T-helper 2 cell (primary cell): ENCODE results near the gene C3orf49.
A peak's percentile ranks its signal among the peaks of the same experiment; 100 is the strongest.

Experiments
- DNase-seq, 5 experiments: peaks; one replicate each; pipeline versions ENCODE4 v3.0.0 to v3.0.0-alpha.2; 2012 to 2022
- total RNA-seq, 2 donors: gene quantifications; one replicate each; lab custom pipeline; 2026; lab: John Stamatoyannopoulos, UW

C3orf49 gene
- total RNA-seq: 0 reads per million in 2 donors

GRCh38 chr3:63819151-63819398 lies at the start of gene C3orf49:
C3orf49 (plus strand) TSS chr3:63819299; CDS start chr3:63819472, 173 bp downstream.
- no peak for DNase-seq

- DNase-seq: no peak
Measured at GRCh38 chr3:63774781-63775180, 44.3 kb upstream of the C3orf49 start.

DNA sequence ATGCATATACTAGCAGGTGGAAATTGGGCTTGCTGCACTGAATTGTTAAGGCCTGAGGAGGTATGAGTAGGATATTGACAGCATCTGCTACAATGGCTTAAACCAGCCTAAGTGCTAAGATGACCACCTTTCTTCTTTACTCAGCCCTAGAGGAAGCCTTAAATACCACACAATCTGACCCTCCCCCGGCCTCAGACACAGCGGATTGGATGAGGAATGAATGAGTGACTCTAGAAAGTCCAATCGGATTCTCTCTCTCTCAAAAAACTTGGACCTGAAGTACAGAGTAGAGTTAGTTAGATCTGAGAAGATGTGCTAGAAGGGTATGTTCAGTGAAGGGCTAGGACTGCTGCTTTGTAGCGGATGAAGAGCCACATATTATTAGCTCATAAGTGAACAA lies 39.9 kb upstream of the C3orf49 start:
- no peak for DNase-seq

DNA sequence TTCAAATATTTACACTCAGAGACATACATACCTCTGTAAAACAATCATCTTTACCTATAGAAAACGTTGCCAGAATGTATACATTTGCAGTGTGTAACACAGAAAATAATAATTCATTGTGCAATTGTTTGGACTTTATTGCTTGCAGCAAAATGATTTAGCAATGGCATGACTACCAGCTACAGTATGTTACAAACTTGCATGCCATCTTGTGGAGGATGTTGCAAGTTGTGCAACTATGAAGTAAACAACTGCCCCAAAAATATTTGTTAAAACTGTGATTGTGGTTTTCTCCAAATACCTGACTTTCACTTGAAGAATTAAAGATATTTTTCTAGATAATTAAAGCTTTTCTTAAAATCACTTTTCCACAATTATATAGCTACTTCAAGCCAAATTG lies 27.1 kb upstream of the C3orf49 start:
- DNase-seq: no peak

DNA sequence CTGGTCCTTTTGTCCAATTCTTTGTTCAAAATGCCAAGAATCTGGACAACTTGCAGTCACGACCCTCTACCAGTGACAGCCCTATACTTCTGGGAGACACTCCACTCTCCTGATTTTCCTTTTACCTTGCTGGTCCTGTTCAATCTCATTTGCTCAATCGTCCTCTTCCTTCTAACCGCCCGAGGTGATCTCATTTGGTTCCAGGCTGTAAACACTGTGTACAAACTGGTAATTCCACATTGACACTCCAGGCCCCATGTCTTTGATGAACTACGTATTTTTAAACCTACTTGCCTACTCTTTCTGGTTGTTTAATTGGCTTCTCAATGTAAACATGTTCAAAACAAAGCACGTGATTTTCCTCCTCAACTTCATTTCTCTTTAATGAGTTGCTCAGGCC lies 23.7 kb upstream of the C3orf49 start:
- DNase-seq: no peak

- no peak for DNase-seq
Measured at GRCh38 chr3:63798544-63798943, 20.6 kb upstream of the C3orf49 start.

DNA sequence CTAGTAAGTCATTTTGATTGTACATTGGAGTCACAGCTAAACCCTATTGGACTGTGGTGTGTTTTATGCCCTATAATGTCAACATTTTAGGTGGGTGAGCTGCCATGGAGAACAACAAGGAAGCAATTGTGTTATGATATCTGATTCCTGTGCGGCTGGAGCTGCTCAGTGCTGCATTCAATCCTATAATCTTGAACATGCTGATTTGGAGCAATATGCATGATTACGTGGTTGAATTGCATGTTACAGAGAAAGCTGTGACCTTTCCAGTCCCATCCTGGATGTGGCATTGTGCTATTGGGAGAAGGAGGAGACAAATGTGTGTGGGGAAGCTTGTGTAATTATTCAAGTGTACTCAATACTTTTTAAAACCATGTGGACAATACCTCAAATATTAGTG lies 20.1 kb upstream of the C3orf49 start:
- DNase-seq: no peak

- DNase-seq: no peak
Measured at GRCh38 chr3:63800097-63800496, 19.0 kb upstream of the C3orf49 start.

GRCh38 chr3:63803911-63804310 lies 15.2 kb upstream of the C3orf49 start:
- no peak for DNase-seq

- no peak for DNase-seq
Measured at GRCh38 chr3:63807961-63808565, 11.0 kb upstream of the C3orf49 start.

DNA sequence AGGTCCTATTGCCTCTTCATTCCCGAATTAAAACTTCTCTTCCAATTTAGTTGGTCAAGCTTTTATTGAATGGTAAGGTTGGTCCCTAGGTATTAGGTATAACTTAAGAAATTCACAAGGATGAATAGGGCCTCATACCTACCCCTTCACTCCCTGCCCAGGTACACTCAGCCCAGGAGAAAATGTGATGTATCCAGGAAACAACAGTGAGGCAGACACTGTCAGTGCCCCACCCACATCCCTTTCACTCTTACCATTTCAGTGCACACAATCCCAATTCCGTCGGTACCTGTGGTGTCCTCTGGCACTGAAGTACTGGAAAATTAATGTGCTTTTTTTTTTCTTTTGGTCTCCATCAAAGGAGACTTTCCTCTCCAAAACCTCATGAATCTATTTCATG lies 10.5 kb upstream of the C3orf49 start:
- DNase-seq: no peak

DNA sequence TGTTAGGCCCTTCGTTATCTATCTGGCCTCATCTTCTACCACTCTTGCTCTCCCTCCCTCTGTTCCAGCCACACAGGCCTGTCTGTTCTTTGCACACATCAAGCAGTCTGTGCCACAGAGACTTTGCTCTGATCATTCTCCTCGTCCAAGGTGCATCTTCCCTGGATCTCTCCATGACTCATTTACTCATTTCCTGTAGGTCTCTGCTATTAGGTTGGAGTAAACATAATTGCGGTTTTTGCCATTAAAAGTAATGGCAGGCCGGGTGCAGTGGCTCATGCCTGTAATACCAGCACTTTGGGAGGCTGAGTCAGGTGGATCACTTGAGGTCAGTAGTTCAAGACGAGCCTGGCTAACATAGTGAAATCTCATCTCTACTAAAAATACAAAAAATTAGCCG lies 9.5 kb upstream of the C3orf49 start:
- DNase-seq: no peak

GRCh38 chr3:63814237-63814636 lies 4.9 kb upstream of the C3orf49 start:
- DNase-seq: peak in 1 of 5 experiments; percentile 3

GRCh38 chr3:63817225-63817624 lies 1.9 kb upstream of the C3orf49 start:
- no peak for DNase-seq

GRCh38 chr3:63818282-63819150 lies 583 bp upstream of the C3orf49 start:
- peak in 4 of 5 experiments; percentile 12 to 57 (median 20) for DNase-seq

GRCh38 chr3:63824309-63824708 lies 5.2 kb downstream of the C3orf49 start:
- DNase-seq: no peak

DNA sequence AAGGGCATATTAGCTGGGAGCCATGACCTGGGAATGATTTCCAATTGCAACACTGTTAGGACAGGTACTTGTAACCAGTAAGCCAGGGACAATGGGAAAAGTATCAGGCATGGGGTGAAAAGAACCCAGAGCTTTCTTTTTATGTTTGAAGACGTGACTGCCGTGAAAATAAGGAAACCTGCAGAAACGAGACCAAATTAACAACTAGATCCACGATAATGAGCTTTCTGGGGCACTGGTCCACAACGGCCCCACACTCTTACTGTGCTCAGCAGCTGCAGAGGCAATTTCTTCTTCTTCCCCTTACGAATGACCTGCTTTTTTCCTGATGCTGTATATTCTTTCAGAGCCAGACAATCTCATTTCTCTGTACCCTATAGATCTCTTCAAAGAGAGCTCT lies 11.4 kb downstream of the C3orf49 start:
- DNase-seq: no peak

DNA sequence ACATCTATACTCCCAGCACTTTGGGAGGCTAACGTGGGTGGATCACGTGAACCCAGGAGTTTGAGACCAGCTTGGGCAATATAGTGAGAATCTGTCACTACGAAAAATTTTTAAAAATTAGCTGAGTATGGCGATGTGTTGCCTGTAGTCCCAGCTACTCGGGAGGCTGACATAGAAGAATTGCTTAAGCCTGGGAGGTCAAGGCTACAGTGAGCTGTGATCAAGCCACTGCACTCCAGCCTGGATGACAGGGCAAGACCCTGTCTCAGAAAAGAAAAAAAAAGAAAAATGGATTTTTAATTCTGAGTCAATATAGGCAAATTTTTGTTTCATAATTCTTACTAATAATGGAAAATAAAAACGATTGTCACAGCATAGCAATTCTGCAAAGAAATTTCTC lies 13.3 kb downstream of the C3orf49 start:
- DNase-seq: no peak

- DNase-seq: no peak
Measured at GRCh38 chr3:63841704-63842103, 22.6 kb downstream of the C3orf49 start.

- DNase-seq: no peak
Measured at GRCh38 chr3:63842127-63842526, 23.0 kb downstream of the C3orf49 start.

- DNase-seq: no peak
Measured at GRCh38 chr3:63845215-63845614, 26.1 kb downstream of the C3orf49 start.

DNA sequence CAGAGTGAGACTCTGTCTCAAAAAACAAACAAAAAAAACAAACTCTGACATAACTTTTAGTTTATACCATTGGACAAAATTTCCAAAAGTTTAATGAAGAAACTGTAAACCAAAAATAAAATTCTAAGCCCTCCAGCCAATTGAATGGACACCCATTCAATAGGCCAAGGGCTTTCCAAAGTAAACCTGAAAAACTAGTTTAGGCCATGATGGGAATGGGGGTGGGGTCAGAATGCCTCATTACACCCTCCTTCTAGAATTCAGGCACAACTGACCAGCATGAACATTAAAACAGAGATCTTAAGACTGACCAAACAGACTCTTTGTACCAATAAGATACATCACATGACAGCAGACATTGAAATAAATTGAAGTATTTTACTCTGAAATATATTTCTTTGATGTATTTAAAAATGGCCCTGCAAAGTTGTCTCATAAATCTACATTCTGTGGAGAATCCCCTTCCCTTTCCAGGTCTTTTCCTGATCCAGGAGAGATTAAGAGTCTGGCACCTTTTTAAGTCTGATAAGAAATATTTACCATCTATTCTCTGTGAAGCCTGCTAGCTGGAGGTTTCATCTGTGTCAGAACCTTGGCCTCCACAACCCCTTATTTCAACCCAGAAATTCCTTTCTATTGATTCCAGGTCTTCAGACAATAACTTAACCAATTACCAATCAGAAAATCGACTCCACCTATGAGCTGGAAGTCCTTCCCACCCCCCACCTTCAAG lies 28.8 kb downstream of the C3orf49 start:
- DNase-seq: no peak

DNA sequence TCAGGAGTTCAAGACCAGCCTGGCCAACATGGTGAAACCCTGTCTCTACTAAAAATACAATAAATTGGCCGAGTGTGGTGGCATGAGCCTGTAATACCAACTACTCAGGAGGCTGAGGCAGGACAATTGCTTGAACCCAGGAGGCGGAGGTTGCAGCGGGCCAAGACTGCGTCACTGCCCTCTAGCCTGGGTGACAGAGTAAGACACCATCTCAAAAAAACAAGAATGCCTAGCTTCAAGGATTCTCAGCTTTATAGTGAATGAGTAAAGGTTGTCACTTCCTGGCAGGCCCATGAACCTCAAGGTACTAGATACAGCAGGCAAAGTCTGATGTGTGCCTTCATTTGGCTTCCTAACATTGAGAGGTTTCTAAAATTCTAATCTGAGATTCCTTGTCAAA lies 30.1 kb downstream of the C3orf49 start:
- no peak for DNase-seq

DNA sequence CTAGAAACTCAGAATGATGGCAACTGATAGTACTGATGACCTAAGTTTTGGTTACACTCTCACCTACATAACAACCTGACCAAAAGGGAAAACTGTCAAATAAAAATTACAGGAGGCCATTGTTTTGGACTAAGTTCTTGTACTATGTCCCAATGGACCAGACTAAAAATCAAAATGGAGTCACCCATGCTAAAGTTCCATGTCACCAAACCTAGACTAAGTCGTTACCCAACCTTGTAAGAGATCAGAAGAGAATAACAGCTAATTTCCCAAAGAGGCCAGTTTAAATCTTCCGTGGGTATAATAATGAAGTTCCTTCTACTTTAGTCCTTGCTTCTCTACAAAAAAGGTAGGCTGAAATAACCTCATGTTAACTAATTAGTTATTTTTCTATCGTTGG lies 32.2 kb downstream of the C3orf49 start:
- no peak for DNase-seq
